ENCODE data around the gene HMG20A. TPM values are rescaled to one million over a fixed set of nuclear protein-coding genes. Genes with fewer than 3 reads are reported as not detected.

Gene HMG20A
- total and polyA plus RNA-seq, 2 of the 13 experiments (the other 11 are each of a cell fraction or from before 2014, with no cell fraction given) = 28.0 to 35.2 TPM

GRCh38 chr15:77412972-77413698, 7.6 kb upstream of the HMG20A start (continued):
- TF ChIP-seq, protein P1, sequence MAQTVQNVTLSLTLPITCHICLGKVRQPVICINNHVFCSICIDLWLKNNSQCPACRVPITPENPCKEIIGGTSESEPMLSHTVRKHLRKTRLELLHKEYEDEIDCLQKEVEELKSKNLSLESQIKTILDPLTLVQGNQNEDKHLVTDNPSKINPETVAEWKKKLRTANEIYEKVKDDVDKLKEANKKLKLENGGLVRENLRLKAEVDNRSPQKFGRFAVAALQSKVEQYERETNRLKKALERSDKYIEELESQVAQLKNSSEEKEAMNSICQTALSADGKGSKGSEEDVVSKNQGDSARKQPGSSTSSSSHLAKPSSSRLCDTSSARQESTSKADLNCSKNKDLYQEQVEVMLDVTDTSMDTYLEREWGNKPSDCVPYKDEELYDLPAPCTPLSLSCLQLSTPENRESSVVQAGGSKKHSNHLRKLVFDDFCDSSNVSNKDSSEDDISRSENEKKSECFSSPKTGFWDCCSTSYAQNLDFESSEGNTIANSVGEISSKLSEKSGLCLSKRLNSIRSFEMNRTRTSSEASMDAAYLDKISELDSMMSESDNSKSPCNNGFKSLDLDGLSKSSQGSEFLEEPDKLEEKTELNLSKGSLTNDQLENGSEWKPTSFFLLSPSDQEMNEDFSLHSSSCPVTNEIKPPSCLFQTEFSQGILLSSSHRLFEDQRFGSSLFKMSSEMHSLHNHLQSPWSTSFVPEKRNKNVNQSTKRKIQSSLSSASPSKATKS (CRISPR knock-in tag; IDR thresholded peaks at IDR 0.05) = no peak
- no peak for TF ChIP-seq AKAP8 (CRISPR knock-in tag; IDR thresholded peaks at IDR 0.05)

- Histone ChIP-seq H3K27me3 (ENCODE audit: control insufficient read depth in 1 of 2, insufficient read depth in 2 of 2, low read length in 2 of 2) (no peaks in the 10 kb centered on the region; a peak in 1 of 5 replicates), H3K4me1 (ENCODE audit: insufficient read depth, low read length) (peaks cover 37% of the 10 kb centered on the region), H3K36me3 (replicated peaks in 1 of 2; ENCODE audit: control insufficient read depth in 1 of 2, insufficient read depth in 2 of 2, low read length in 2 of 2) (no peaks in the 10 kb centered on the region), H3K79me2 (ENCODE audit: insufficient read depth, low read length) (peaks cover 85% of the 10 kb centered on the region), H3K4me3 (replicated peaks in 1 of 3; ENCODE audit: insufficient read depth in 1 of 3, low read depth in 2 of 3, low read length in 3 of 3) (no peak overlapping the region), H4K20me1 (ENCODE audit: insufficient read depth, low read length) (peaks cover 9% of the 10 kb centered on the region; the same call in 1 of the 2 replicates), H3K4me2 (ENCODE audit: low read depth, low read length) (no peak overlapping the region), H2AFZ (ENCODE audit: low read length) (no peak overlapping the region), H3K9ac (ENCODE audit: insufficient read depth, low read depth, low read length) (no peak overlapping the region), H3K9me3 (ENCODE audit: low read length) (no peaks in the 10 kb centered on the region), H3K27ac (ENCODE audit: extremely low read length, insufficient read depth, low read length) (no peak overlapping the region)
- POLR2A ChIA-PET = no interaction called here
- CTCF ChIA-PET (ENCODE audit: low intra/inter-chr PET ratio, low total read pairs) = no interaction called here
- ATAC-seq (no peak), FAIRE-seq (no peak), DNase-seq (ENCODE audit: low spot score) (no peak)
- in situ Hi-C loops (cut with HindIII; ENCODE audit: extremely low pct_ligation_motif_present, low pct_unique_long_range_greater_than_20kb) (no loop called here), intact Hi-C loops (cut with micrococcal nuclease; ENCODE audit: unreplicated experiment) (no loop called here)
- no TSS peak for BruUV-seq (replicated peaks)
- WGBS (ENCODE audit: low lambda C conversion rate) = 92% methylated on average over 4 of the region's 4 CpGs
- no peak for TF ChIP-seq FOXA1 (IDR thresholded peaks at IDR 0.05)
- TF ChIP-seq FOXA1 (CRISPR knock-in tag; IDR thresholded peaks at IDR 0.05) = no peak
- no peak for TF ChIP-seq ZSCAN25 (CRISPR knock-in tag; IDR thresholded peaks at IDR 0.05)
- no peak for TF ChIP-seq ZNF550 (CRISPR knock-in tag; IDR thresholded peaks at IDR 0.05; ENCODE audit: borderline replicate concordance)
- TF ChIP-seq STAT5B (CRISPR knock-in tag; IDR thresholded peaks at IDR 0.05) = no peak
- TF ChIP-seq ESRRA (CRISPR knock-in tag; IDR thresholded peaks at IDR 0.05; ENCODE audit: low read depth) = no peak
- TF ChIP-seq DRAP1 (CRISPR knock-in tag; IDR thresholded peaks at IDR 0.05) = no peak
- TF ChIP-seq TAF1 (CRISPR knock-in tag; IDR thresholded peaks at IDR 0.05) = no peak
Observed at GRCh38 chr15:77413699-77414349, 6.9 kb upstream of the HMG20A start.

All from HepG2 (cell line).